Peyer's patch (tissue), 4 donors: ENCODE data around the gene SLC22A1. TPM values are rescaled to one million over a fixed set of nuclear protein-coding genes. Genes with fewer than 3 reads are reported as not detected.

Experiments
- DNase-seq, 3 donors: peaks; one replicate each; pipeline ENCODE4 v3.0.0-alpha.2; 2017 to 2019
- H3K27ac ChIP-seq, 4 donors: fragments of 200-600 bp; sonication (generic); one replicate each; pipeline ENCODE4 v1.5.1; 2016 to 2019
- H3K27me3 ChIP-seq, 2 donors: fragments of 200-600 bp; sonication (generic); one replicate each; pipeline ENCODE4 v1.5.1; 2019
- H3K36me3 ChIP-seq, 3 donors: fragments of 200-600 bp; sonication (generic); one replicate each; pipeline ENCODE4 v1.5.1; 2016 to 2019
- H3K4me1 ChIP-seq, 4 donors: fragments of 200-600 bp; sonication (generic); one replicate each; pipeline ENCODE4 v1.5.1; 2016 to 2019
- H3K4me3 ChIP-seq, 4 donors: fragments of 200-600 bp; sonication (generic); 1 replicate in 3 of 4; 2 replicates in 1 of 4; pipeline ENCODE4 v1.5.1; 2016 to 2019; ENCODE audit warnings: mild to moderate bottlenecking in 1 of 4
- H3K9me3 ChIP-seq, 4 donors: fragments of 200-600 bp; sonication (generic); one replicate each; pipeline ENCODE4 v1.5.1; 2016 to 2019; ENCODE audit warnings: mild to moderate bottlenecking in 1 of 4
- CTCF ChIP-seq, 6 experiments: fragments of 450-650 bp in 4 of 6; fragments of 200-600 bp in 2 of 6; sonication (generic) in 1 of 6; IDR thresholded peaks; one replicate each; pipeline ENCODE4 v1.5.1; 2017 to 2019; ENCODE audit warnings: antibody characterized with exemption in 6 of 6, mild to moderate bottlenecking in 3 of 6, moderate library complexity in 1 of 6
- POLR2A ChIP-seq, 2 donors: fragments of 450-650 bp; IDR thresholded peaks; one replicate each; pipeline ENCODE4 v1.5.1; 2017; ENCODE audit warnings: antibody characterized with exemption in 2 of 2, mild to moderate bottlenecking in 2 of 2, moderate library complexity in 2 of 2
- total RNA-seq, 4 donors: library from RNA; depleted of rRNA; stranded (reverse); fragments of >200 nt; gene quantifications; one replicate each; pipeline ENCODE4 v1.1.0, GENCODE V29; 2016

SLC22A1 gene
- total RNA-seq: 1 to 10 TPM in 3 of 4 donors, not detected in 1; 1.1 to 8.2 (median 4.7) TPM

- no peaks in the 10 kb centered on the region for H3K4me1 ChIP-seq
- peak within 1 kb of the TSS in 1 of 4 donors; percentile 8 for H3K4me3 ChIP-seq
- no peak for TF ChIP-seq CTCF (IDR thresholded peaks at IDR 0.05)
- no peak for TF ChIP-seq POLR2A (IDR thresholded peaks at IDR 0.05)
- no peak within 1 kb of the TSS for H3K27ac ChIP-seq
- no peak for DNase-seq
- H3K9me3 ChIP-seq: no peaks in the 10 kb centered on the region
- no peaks in the 10 kb centered on the region for H3K36me3 ChIP-seq
- H3K27me3 ChIP-seq: no peaks in the 10 kb centered on the region
These were observed at the start of gene SLC22A1 for GRCh38 chr6:160121558-160121957. Gene SLC22A1 (plus strand): TSS chr6:160121815. CDS start chr6:160121936, 121 bp downstream.

GRCh38 chr6:160073272-160073671 is 48.3 kb upstream of the SLC22A1 start:
- no peaks in the 10 kb centered on the region for H3K9me3 ChIP-seq
- no peak for TF ChIP-seq CTCF (IDR thresholded peaks at IDR 0.05)
- TF ChIP-seq POLR2A (IDR thresholded peaks at IDR 0.05): no peak
- H3K27ac ChIP-seq: no peak overlapping the region
- peaks cover 0 to 13% (median 0%) of the 10 kb centered on the region in 4 donors for H3K4me1 ChIP-seq
- DNase-seq: no peak
- peaks cover 0 to 100% (median 0%) of the 10 kb centered on the region in 3 donors for H3K36me3 ChIP-seq
- no peak overlapping the region for H3K4me3 ChIP-seq
- no peaks in the 10 kb centered on the region for H3K27me3 ChIP-seq

GRCh38 chr6:160076009-160076408 is 45.6 kb upstream of the SLC22A1 start:
- H3K4me3 ChIP-seq: no peak overlapping the region
- TF ChIP-seq POLR2A (IDR thresholded peaks at IDR 0.05) (no peak), CTCF (IDR thresholded peaks at IDR 0.05) (no peak)
- no peak overlapping the region for H3K27ac ChIP-seq
- H3K36me3 ChIP-seq: peaks cover 0 to 100% (median 0%) of the 10 kb centered on the region in 3 donors
- no peaks in the 10 kb centered on the region for H3K4me1 ChIP-seq
- no peaks in the 10 kb centered on the region for H3K27me3 ChIP-seq
- no peak for DNase-seq
- H3K9me3 ChIP-seq: no peaks in the 10 kb centered on the region

GRCh38 chr6:160077024-160077423 is 44.6 kb upstream of the SLC22A1 start:
- TF ChIP-seq CTCF (IDR thresholded peaks at IDR 0.05) (no peak), POLR2A (IDR thresholded peaks at IDR 0.05) (no peak)

GRCh38 chr6:160077526-160077925 is 44.1 kb upstream of the SLC22A1 start:
- H3K4me3 ChIP-seq: no peak overlapping the region
- no peaks in the 10 kb centered on the region for H3K9me3 ChIP-seq
- no peaks in the 10 kb centered on the region for H3K27me3 ChIP-seq
- TF ChIP-seq CTCF (IDR thresholded peaks at IDR 0.05): no peak
- no peak for TF ChIP-seq POLR2A (IDR thresholded peaks at IDR 0.05)
- no peak overlapping the region for H3K27ac ChIP-seq
- H3K36me3 ChIP-seq: peaks cover 0 to 100% (median 0%) of the 10 kb centered on the region in 3 donors
- no peak for DNase-seq
- no peaks in the 10 kb centered on the region for H3K4me1 ChIP-seq

More at GRCh38 chr6:160077024-160077423, 44.6 kb upstream of the SLC22A1 start:
- Histone ChIP-seq H3K36me3 (peaks cover 0 to 100% (median 0%) of the 10 kb centered on the region in 3 donors), H3K27me3 (no peaks in the 10 kb centered on the region), H3K9me3 (no peaks in the 10 kb centered on the region), H3K4me1 (no peaks in the 10 kb centered on the region), H3K27ac (no peak overlapping the region), H3K4me3 (no peak overlapping the region)
- DNase-seq: no peak
